GM12878 (cell line): ENCODE data around the gene PSTPIP2. TPM values are rescaled to one million over a fixed set of nuclear protein-coding genes. Genes with fewer than 3 reads are reported as not detected.

ENCODE experiments used
- BCL11A ChIP-seq: IDR thresholded peaks from 2 replicates; pipeline ENCODE4 v1.6.1; 2011; ENCODE audit warnings: low read depth, low read length
- CEBPB ChIP-seq, 2 experiments: fragments of 150-350 bp in 1 of 2; IDR thresholded peaks; 2 replicates each; pipeline ENCODE4 v1.6.1; 2012 to 2014; ENCODE audit warnings: low read depth in 2 of 2, low read length in 2 of 2, borderline replicate concordance in 1 of 2, inconsistent platforms in 1 of 2
- CUX1 ChIP-seq: IDR thresholded peaks from 2 replicates; pipeline ENCODE4 v1.6.1; 2012; ENCODE audit warnings: improper control_type of control experiment, low read depth, low read length; ENCODE audit not compliant: insufficient replicate concordance
- ELK1 ChIP-seq: IDR thresholded peaks from 2 replicates; pipeline ENCODE4 v1.6.1; 2012; ENCODE audit warnings: low read depth, low read length, improper control_type of control experiment
- EP300 ChIP-seq, 2 experiments: fragments of 150-350 bp in 1 of 2; IDR thresholded peaks; 2 replicates each; pipeline ENCODE4 v1.6.1; 2011 to 2012; ENCODE audit warnings: low read depth in 2 of 2, low read length in 2 of 2, borderline replicate concordance in 1 of 2, improper control_type of control experiment in 1 of 2, inconsistent platforms in 1 of 2; ENCODE audit not compliant: control insufficient read depth in 1 of 2
- FOS ChIP-seq: IDR thresholded peaks from 3 replicates; pipeline ENCODE4 v1.6.1; 2011; ENCODE audit warnings: borderline replicate concordance; ENCODE audit not compliant: insufficient read length; ENCODE audit errors: extremely low read depth
- JUND ChIP-seq: IDR thresholded peaks from 2 replicates; pipeline ENCODE4 v1.6.1; 2012; ENCODE audit warnings: low read depth, mild to moderate bottlenecking, low read length, improper control_type of control experiment, moderate library complexity
- KAT2A ChIP-seq: conservative IDR thresholded peaks from 2 replicates; pipeline ENCODE4 v1.6.1; 2011; ENCODE audit warnings: low read depth, low read length; ENCODE audit not compliant: control insufficient read depth
- KLF5 ChIP-seq: fragments of 450-650 bp; IDR thresholded peaks from 2 replicates; pipeline ENCODE4 v1.6.1; 2014; ENCODE audit warnings: mild to moderate bottlenecking; ENCODE audit not compliant: partially characterized antibody
- LARP7 ChIP-seq: fragments of 450-650 bp; IDR thresholded peaks from 2 replicates; pipeline ENCODE4 v1.6.1; 2017; ENCODE audit warnings: mild to moderate bottlenecking
- NFYB ChIP-seq: IDR thresholded peaks from 2 replicates; pipeline ENCODE4 v1.6.1; 2011; ENCODE audit warnings: low read depth, mild to moderate bottlenecking, low read length, improper control_type of control experiment, moderate library complexity; ENCODE audit not compliant: insufficient read depth
- PAX5 ChIP-seq: IDR thresholded peaks from 2 replicates; pipeline ENCODE4 v1.6.1; 2011; ENCODE audit warnings: low read depth, low read length, borderline replicate concordance
- POLR2A ChIP-seq: IDR thresholded peaks from 2 replicates; pipeline ENCODE4 v1.6.1; 2011; ENCODE audit warnings: low read depth, mild to moderate bottlenecking, low read length
- RBBP5 ChIP-seq: fragments of 200-600 bp; sonication (generic); conservative IDR thresholded peaks from 2 replicates; pipeline ENCODE4 v1.6.1; 2016
- TCF3 ChIP-seq: IDR thresholded peaks from 2 replicates; pipeline ENCODE4 v1.6.1; 2012; ENCODE audit warnings: low read depth, mild to moderate bottlenecking, low read length, borderline replicate concordance; ENCODE audit not compliant: insufficient read depth
- ZNF24 ChIP-seq: fragments of 450-650 bp; IDR thresholded peaks from 2 replicates; pipeline ENCODE4 v1.6.1; 2017; ENCODE audit warnings: antibody characterized with exemption, mild to moderate bottlenecking
- polyA plus RNA-seq, 11 experiments: library from polyadenylated mRNA; depleted of rRNA in 4 of 11; unstranded in 6 of 11; stranded (reverse) in 5 of 11; fragments of >200 nt; fragmentation: Nextera tagmentation in 4 of 11; fragmentation: Illumina TruSeq in 1 of 11; extraction: Ambion mirVana in 4 of 11; extraction: Trizol in 1 of 11; gene quantifications; 1 replicate in 1 of 11; 2 replicates in 10 of 11; pipeline versions ENCODE4 v1.2.1 to v1.2.3, GENCODE V29; 2011 to 2016; ENCODE audit warnings: inconsistent platforms in 2 of 11, missing spikeins in 2 of 11, low read depth in 1 of 11
- total RNA-seq, 4 experiments: library from RNA; depleted of rRNA in 3 of 4; stranded (reverse); fragments of >200 nt in 3 of 4; fragmentation: Illumina TruSeq in 1 of 4; extraction: Trizol in 1 of 4; gene quantifications; 2 replicates each; pipeline versions ENCODE4 v1.2.1 to v1.2.3, GENCODE V29; 2013 to 2021
- TF ChIP-seq, protein P1 (sequence below): IDR thresholded peaks from 2 replicates; pipeline ENCODE4 v1.6.1; 2011; ENCODE audit warnings: borderline replicate concordance, low read depth, mild to moderate bottlenecking, moderate library complexity, low read length; ENCODE audit not compliant: insufficient read depth, poor library complexity, severe bottlenecking
- TF ChIP-seq, protein P2 (sequence below): IDR thresholded peaks from 2 replicates; pipeline ENCODE4 v1.6.1; 2011; ENCODE audit warnings: mild to moderate bottlenecking, low read depth, low read length, moderate library complexity; ENCODE audit not compliant: insufficient replicate concordance

PSTPIP2 gene
- total and polyA plus RNA-seq, 10 of the 15 experiments (the other 5 are each of a cell fraction or from before 2014, with no cell fraction given) = 0.69 to 38.4 (median 24.7) TPM

DNA sequence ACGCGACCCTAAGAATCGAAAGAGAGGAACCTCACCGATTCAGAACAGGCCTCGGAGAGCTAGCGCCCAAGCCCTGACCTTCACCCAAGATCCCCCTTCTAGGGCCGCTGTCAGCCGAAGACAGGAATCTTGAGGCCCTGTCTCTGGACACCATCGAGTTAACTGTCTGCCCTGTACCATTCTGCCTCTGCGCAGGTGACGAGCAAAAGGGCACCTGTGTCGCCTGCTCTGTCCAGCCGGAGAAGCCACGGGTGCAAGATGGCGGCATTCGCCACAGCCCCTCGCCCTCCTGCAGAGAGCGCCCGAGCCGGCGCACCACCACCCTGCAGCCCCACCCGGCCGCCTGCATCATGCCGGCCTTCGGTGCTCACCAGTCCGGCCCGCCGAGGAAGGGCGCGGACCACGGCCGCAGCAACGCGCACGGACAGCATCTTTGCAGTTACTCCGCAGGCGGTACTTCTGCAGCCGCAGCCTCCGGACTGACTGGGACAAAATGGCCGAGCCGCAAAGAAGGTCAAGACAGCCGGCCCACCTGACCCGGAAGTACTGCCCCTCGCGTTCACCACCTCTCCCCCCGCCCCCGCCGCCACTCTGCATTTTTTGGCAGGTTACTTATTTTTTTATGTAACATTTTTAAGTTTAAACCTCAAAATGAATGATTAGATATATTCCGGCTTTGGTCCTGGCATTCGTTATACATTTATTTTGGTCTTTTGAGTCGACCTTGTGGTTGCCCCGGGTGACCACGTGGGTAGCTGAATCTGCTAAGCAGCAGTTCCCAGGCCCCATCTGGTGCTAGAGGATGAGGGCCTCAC is 25.9 kb upstream of the PSTPIP2 start, which contains the start of gene ATP5F1A (continued):
- TF ChIP-seq KLF5 = peak; percentile 63
- TF ChIP-seq JUND = no peak
- TF ChIP-seq TCF3 = 0 out of 2 replicates have a peak, but pooled peaks have one; percentile 51
- TF ChIP-seq RBBP5 = 0 out of 2 replicates have a peak, but pooled peaks have one; percentile 36
- TF ChIP-seq, protein P1, sequence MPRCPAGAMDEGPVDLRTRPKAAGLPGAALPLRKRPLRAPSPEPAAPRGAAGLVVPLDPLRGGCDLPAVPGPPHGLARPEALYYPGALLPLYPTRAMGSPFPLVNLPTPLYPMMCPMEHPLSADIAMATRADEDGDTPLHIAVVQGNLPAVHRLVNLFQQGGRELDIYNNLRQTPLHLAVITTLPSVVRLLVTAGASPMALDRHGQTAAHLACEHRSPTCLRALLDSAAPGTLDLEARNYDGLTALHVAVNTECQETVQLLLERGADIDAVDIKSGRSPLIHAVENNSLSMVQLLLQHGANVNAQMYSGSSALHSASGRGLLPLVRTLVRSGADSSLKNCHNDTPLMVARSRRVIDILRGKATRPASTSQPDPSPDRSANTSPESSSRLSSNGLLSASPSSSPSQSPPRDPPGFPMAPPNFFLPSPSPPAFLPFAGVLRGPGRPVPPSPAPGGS = no peak
- no peak for TF ChIP-seq EP300 (IDR thresholded peaks at IDR 0.05; ENCODE audit: borderline replicate concordance in 1 of 2, control insufficient read depth in 1 of 2, low read depth in 2 of 2, low read length in 2 of 2)
- no peak for TF ChIP-seq FOS
- TF ChIP-seq CUX1 = no peak
- TF ChIP-seq LARP7 = peak; percentile 89
- TF ChIP-seq POLR2A = peak; percentile 96
- no peak for TF ChIP-seq KAT2A
- no peak for TF ChIP-seq CEBPB (IDR thresholded peaks at IDR 0.05; ENCODE audit: borderline replicate concordance in 1 of 2, low read depth in 2 of 2, low read length in 2 of 2)
- TF ChIP-seq NFYB = no peak
- TF ChIP-seq PAX5 = no peak
- TF ChIP-seq, protein P2, sequence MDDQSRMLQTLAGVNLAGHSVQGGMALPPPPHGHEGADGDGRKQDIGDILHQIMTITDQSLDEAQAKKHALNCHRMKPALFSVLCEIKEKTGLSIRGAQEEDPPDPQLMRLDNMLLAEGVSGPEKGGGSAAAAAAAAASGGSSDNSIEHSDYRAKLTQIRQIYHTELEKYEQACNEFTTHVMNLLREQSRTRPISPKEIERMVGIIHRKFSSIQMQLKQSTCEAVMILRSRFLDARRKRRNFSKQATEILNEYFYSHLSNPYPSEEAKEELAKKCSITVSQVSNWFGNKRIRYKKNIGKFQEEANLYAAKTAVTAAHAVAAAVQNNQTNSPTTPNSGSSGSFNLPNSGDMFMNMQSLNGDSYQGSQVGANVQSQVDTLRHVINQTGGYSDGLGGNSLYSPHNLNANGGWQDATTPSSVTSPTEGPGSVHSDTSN = no peak
- TF ChIP-seq BCL11A = no peak
- TF ChIP-seq ELK1 = no peak
- 0 out of 2 replicates have a peak, but pooled peaks have one; percentile 38 for TF ChIP-seq ZNF24
